H1 (cell line): ENCODE results near the gene SEC14L6. TPM values are rescaled to one million over a fixed set of nuclear protein-coding genes. Genes with fewer than 3 reads are reported as not detected.

Source experiments
- CREB1 ChIP-seq: IDR thresholded peaks from 2 replicates; pipeline ENCODE4 v1.6.1; 2012; ENCODE audit warnings: inconsistent platforms
- CTBP2 ChIP-seq: IDR thresholded peaks from 2 replicates; pipeline ENCODE4 v1.7.0; 2011; ENCODE audit warnings: borderline replicate concordance, mild to moderate bottlenecking, moderate library complexity, mixed read lengths, low read length; ENCODE audit not compliant: insufficient read depth, insufficient read length
- EGR1 ChIP-seq: IDR thresholded peaks from 2 replicates; pipeline ENCODE4 v1.6.1; 2011; ENCODE audit warnings: low read depth, low read length, borderline replicate concordance
- EZH2 ChIP-seq: fragments of 200-600 bp; sonication (generic); IDR thresholded peaks from 2 replicates; pipeline ENCODE4 v1.7.1; 2012; ENCODE audit warnings: low read depth, mild to moderate bottlenecking, moderate library complexity, low read length, inconsistent platforms; ENCODE audit not compliant: severe bottlenecking
- JUN ChIP-seq: IDR thresholded peaks from 2 replicates; pipeline ENCODE4 v1.6.1; 2011; ENCODE audit warnings: low read depth, mild to moderate bottlenecking, improper control_type of control experiment, low read length
- TCF12 ChIP-seq: IDR thresholded peaks from 2 replicates; pipeline ENCODE4 v1.6.1; 2011; ENCODE audit warnings: low read depth, mild to moderate bottlenecking, low read length
- polyA plus RNA-seq, 7 experiments: library from polyadenylated mRNA; depleted of rRNA in 3 of 7; stranded (reverse) in 5 of 7; unstranded in 2 of 7; fragments of >200 nt in 5 of 7; fragments of 200-250 nt in 2 of 7; gene quantifications; 1 replicate in 5 of 7; 2 replicates in 1 of 7; 4 replicates in 1 of 7; pipeline versions ENCODE4 v1.2.1 to v1.2.3, GENCODE V29; 2011 to 2013; ENCODE audit warnings: missing spikeins in 2 of 7, mixed read lengths in 2 of 7
- total RNA-seq: library from RNA; stranded (reverse); fragmentation: NEBNext Ultra II Directional; extraction: Animal tissue kit (Norgen Biotek cat#: 25700); gene quantifications from 2 replicates; pipeline ENCODE4 v1.2.1, GENCODE V29; 2021

Gene SEC14L6
- total and polyA plus RNA-seq, 2 of the 8 experiments (the other 6 are each of a cell fraction or from before 2014, with no cell fraction given) = 0.63 to 2.1 TPM

DNA sequence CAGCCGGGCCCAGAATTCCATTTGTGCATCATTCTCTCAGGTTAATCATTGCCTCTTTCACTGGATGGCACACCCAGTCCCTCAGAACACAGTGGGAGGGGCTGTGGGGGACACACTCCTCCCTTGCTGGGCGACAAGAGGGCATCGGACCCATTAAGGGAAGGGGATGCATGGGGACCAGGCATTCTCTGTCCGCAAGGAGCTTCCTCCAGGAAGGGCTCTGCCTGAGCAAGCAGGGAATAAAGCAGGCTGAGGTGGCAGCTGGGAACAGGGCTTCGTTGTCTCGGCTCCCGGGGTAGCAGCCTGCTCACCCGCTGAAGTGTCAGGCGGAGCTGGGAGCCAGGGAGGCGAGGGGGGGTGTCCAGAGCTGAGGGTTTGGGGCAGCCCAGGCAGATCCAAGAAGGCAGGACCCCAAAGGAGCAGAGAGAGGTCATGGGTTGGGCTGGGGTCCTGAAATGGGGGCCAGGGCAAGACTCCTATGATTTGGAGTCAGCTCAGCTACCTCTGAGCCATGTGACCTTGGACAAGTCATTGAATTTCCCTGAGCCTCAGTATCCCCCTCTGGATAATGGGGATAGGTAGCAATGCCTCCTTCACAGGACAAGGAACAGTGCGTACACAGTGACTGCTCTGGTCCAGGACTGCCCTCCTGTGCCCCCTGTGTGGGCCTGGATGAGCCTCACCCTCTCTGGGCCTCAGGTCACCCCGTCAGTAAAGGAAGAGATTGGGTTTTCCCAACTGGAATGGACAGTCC lies 26.5 kb upstream of the SEC14L6 start (continued):
- TF ChIP-seq EZH2 (no peak), CREB1 (no peak), EGR1 (no peak), CTBP2 (no peak), TCF12 (no peak), JUN (no peak)
